Esophagus squamous epithelium (tissue), 4 donors: Measurements from ENCODE around the gene GRIK2.

ENCODE experiments used
- POLR2A ChIP-seq, 4 donors: fragments of 450-650 bp; IDR thresholded peaks; one replicate each; pipeline ENCODE4 v1.6.1; 2017; ENCODE audit warnings: antibody characterized with exemption in 4 of 4, mild to moderate bottlenecking in 4 of 4, moderate library complexity in 3 of 4
- TF ChIP-seq, protein P1 (sequence below), 6 experiments: fragments of 450-650 bp in 4 of 6; fragments of 200-600 bp in 2 of 6; sonication (generic) in 2 of 6; IDR thresholded peaks; one replicate each; pipeline ENCODE4 v1.5.1; 2016 to 2019; ENCODE audit warnings: antibody characterized with exemption in 6 of 6, mild to moderate bottlenecking in 4 of 6, moderate library complexity in 4 of 6

DNA sequence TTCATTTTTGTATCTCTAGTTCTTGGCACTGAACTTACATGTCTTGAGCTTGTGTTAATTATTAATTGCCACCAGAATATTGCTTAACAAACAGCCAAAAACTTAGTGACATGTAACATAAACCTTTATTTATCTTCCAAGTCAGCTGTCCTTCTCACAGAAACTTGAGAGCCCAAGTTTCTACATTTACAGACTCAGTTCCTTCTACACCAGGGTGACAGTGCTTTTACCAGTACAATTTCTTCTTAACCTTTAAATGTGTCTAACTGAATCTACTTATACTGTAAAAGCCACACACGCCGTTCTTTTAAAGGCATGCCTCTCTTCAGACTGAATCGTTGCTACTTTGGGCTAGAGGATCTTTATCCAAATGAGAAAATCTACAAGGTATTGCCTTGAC, 539.2 kb downstream of the GRIK2 start:
- no peak for TF ChIP-seq POLR2A (IDR thresholded peaks at IDR 0.05)
- TF ChIP-seq, protein P1, sequence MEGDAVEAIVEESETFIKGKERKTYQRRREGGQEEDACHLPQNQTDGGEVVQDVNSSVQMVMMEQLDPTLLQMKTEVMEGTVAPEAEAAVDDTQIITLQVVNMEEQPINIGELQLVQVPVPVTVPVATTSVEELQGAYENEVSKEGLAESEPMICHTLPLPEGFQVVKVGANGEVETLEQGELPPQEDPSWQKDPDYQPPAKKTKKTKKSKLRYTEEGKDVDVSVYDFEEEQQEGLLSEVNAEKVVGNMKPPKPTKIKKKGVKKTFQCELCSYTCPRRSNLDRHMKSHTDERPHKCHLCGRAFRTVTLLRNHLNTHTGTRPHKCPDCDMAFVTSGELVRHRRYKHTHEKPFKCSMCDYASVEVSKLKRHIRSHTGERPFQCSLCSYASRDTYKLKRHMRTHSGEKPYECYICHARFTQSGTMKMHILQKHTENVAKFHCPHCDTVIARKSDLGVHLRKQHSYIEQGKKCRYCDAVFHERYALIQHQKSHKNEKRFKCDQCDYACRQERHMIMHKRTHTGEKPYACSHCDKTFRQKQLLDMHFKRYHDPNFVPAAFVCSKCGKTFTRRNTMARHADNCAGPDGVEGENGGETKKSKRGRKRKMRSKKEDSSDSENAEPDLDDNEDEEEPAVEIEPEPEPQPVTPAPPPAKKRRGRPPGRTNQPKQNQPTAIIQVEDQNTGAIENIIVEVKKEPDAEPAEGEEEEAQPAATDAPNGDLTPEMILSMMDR (IDR thresholded peaks at IDR 0.05), result no peak
